ENCODE data around the gene FBLN2.

The FBLN2 gene

GRCh38 chr3:13544951-13545651, 3.8 kb upstream of the FBLN2 start:
- H3K4me3 ChIP-seq (ENCODE audit: low read depth, low read length) = no peak overlapping the region
- no peak for TF ChIP-seq MYC (IDR thresholded peaks at IDR 0.05; ENCODE audit: low read depth, low read length)
- DNase-seq (ENCODE audit: low read depth) = no peak

- H3K4me3 ChIP-seq (ENCODE audit: low read depth, low read length) = no peak overlapping the region
- DNase-seq (ENCODE audit: low read depth) = no peak
- no peak for TF ChIP-seq MYC (IDR thresholded peaks at IDR 0.05; ENCODE audit: low read depth, low read length)
- TF ChIP-seq CTCF (IDR thresholded peaks at IDR 0.05; ENCODE audit: low read depth, low read length) = no peak
- TF ChIP-seq, protein P1, sequence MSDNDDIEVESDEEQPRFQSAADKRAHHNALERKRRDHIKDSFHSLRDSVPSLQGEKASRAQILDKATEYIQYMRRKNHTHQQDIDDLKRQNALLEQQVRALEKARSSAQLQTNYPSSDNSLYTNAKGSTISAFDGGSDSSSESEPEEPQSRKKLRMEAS (IDR thresholded peaks at IDR 0.05; ENCODE audit: low read depth, low read length) = no peak
- no peak for TF ChIP-seq POLR2A (IDR thresholded peaks at IDR 0.05; ENCODE audit: extremely low read depth, insufficient read length)
These were observed 2.9 kb upstream of the FBLN2 start for GRCh38 chr3:13545952-13546454.

- no peak for DNase-seq (ENCODE audit: low read depth)
- no peak for TF ChIP-seq POLR2A (IDR thresholded peaks at IDR 0.05; ENCODE audit: extremely low read depth, insufficient read length)
- TF ChIP-seq CTCF (IDR thresholded peaks at IDR 0.05; ENCODE audit: low read depth, low read length) = no peak
- TF ChIP-seq MYC (IDR thresholded peaks at IDR 0.05; ENCODE audit: low read depth, low read length) = no peak
- TF ChIP-seq, protein P1 (IDR thresholded peaks at IDR 0.05; ENCODE audit: low read depth, low read length) = no peak
- no peak overlapping the region for H3K4me3 ChIP-seq (ENCODE audit: low read depth, low read length)
These were observed 2.2 kb upstream of the FBLN2 start for GRCh38 chr3:13546667-13547171.

GRCh38 chr3:13547591-13548371, 1.1 kb upstream of the FBLN2 start:
- TF ChIP-seq, protein P1 (IDR thresholded peaks at IDR 0.05; ENCODE audit: low read depth, low read length) = no peak
- no peak for TF ChIP-seq CTCF (IDR thresholded peaks at IDR 0.05; ENCODE audit: low read depth, low read length)
- no peak for TF ChIP-seq MYC (IDR thresholded peaks at IDR 0.05; ENCODE audit: low read depth, low read length)
- H3K4me3 ChIP-seq (ENCODE audit: low read depth, low read length) = no peak overlapping the region
- no peak for DNase-seq (ENCODE audit: low read depth)

GRCh38 chr3:13549623-13550422, 898 bp downstream of the FBLN2 start:
- peak; percentile 25 for DNase-seq (ENCODE audit: low read depth)
- no peak for TF ChIP-seq MYC (IDR thresholded peaks at IDR 0.05; ENCODE audit: low read depth, low read length)
- no peak for TF ChIP-seq POLR2A (IDR thresholded peaks at IDR 0.05; ENCODE audit: extremely low read depth, insufficient read length)
- TF ChIP-seq, protein P1 (IDR thresholded peaks at IDR 0.05; ENCODE audit: low read depth, low read length) = no peak
- no peak for TF ChIP-seq CTCF (IDR thresholded peaks at IDR 0.05; ENCODE audit: low read depth, low read length)
- H3K4me3 ChIP-seq (ENCODE audit: low read depth, low read length) = no peak overlapping the region

DNA sequence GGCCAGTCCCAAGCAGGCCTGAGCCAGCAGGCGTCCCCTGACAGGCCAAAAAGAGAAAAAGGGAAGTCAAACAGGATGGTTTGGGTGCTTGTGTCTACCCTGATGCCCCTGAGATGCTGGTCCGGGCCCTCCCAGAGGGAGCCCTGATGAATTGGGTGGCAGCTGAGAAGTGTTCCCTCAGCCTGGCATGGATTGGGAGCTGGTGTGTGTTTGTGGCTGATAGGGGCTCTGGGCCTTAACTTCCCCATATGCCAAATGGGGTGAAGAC, 1.4 kb downstream of the FBLN2 start:
- no peak for TF ChIP-seq CTCF (IDR thresholded peaks at IDR 0.05; ENCODE audit: low read depth, low read length)
- TF ChIP-seq, protein P1 (IDR thresholded peaks at IDR 0.05; ENCODE audit: low read depth, low read length) = no peak
- TF ChIP-seq MYC (IDR thresholded peaks at IDR 0.05; ENCODE audit: low read depth, low read length) = no peak
- no peak for TF ChIP-seq POLR2A (IDR thresholded peaks at IDR 0.05; ENCODE audit: extremely low read depth, insufficient read length)
- peak; percentile 16 for DNase-seq (ENCODE audit: low read depth)
- H3K4me3 ChIP-seq (ENCODE audit: low read depth, low read length) = no peak overlapping the region
